GM23338 (cell line): ENCODE data around the gene SYT6. TPM values are rescaled to one million over a fixed set of nuclear protein-coding genes. Genes with fewer than 3 reads are reported as not detected.

ENCODE experiments used
- ATAC-seq: fragments of 200-7000 bp; cut with Tn5 transposase; 3 replicates; pipeline ENCODE4 v1.9.1; 2020
- DNase-seq: peaks from one replicate; pipeline ENCODE4 v3.0.0-alpha.2; 2015; ENCODE audit warnings: low spot score
- H2AFZ ChIP-seq: fragments of 200-600 bp; sonication (generic); 2 replicates; pipeline ENCODE4 v1.8.0; 2016; ENCODE audit warnings: antibody characterized with exemption, mild to moderate bottlenecking, moderate library complexity
- H3F3A ChIP-seq: fragments of 200-600 bp; sonication (generic); replicated peaks from 2 replicates; pipeline ENCODE4 v1.8.0; 2017; ENCODE audit warnings: antibody characterized with exemption, mixed run types, low read depth
- H3K27ac ChIP-seq: fragments of 200-600 bp; sonication (generic); 2 replicates; pipeline ENCODE4 v1.6.1; 2016; ENCODE audit warnings: low read depth
- H3K27me3 ChIP-seq: fragments of 200-600 bp; sonication (generic); 2 replicates; pipeline ENCODE4 v1.8.0; 2016; ENCODE audit warnings: mild to moderate bottlenecking, mixed run types, moderate library complexity; ENCODE audit not compliant: insufficient read depth
- H3K36me3 ChIP-seq: fragments of 200-600 bp; sonication (generic); 2 replicates; pipeline ENCODE4 v1.8.0; 2016; ENCODE audit warnings: mild to moderate bottlenecking; ENCODE audit not compliant: insufficient read depth
- H3K4me1 ChIP-seq: fragments of 200-600 bp; sonication (generic); 2 replicates; pipeline ENCODE4 v1.8.0; 2016; ENCODE audit warnings: mild to moderate bottlenecking, moderate library complexity; ENCODE audit not compliant: insufficient read depth
- H3K4me2 ChIP-seq: fragments of 200-600 bp; sonication (generic); 2 replicates; pipeline ENCODE4 v1.7.1; 2017; ENCODE audit warnings: mixed run types
- H3K4me3 ChIP-seq: fragments of 200-600 bp; sonication (generic); 2 replicates; pipeline ENCODE4 v1.6.1; 2016; ENCODE audit warnings: mixed run types
- H3K79me2 ChIP-seq: fragments of 200-600 bp; sonication (generic); replicated peaks from 2 replicates; pipeline ENCODE4 v1.8.0; 2017; ENCODE audit warnings: mild to moderate bottlenecking; ENCODE audit not compliant: insufficient read depth
- H3K9me2 ChIP-seq: fragments of 200-600 bp; sonication (generic); 2 replicates; pipeline ENCODE4 v1.8.0; 2017; ENCODE audit not compliant: insufficient read depth
- H4K20me1 ChIP-seq: fragments of 200-600 bp; sonication (generic); replicated peaks from 2 replicates; pipeline ENCODE4 v1.8.0; 2017; ENCODE audit warnings: mild to moderate bottlenecking; ENCODE audit not compliant: insufficient read depth
- H3K27ac Mint-ChIP-seq: 2 replicates; pipeline ENCODE4 v1.8.0; 2020; ENCODE audit warnings: inconsistent platforms, mild to moderate bottlenecking, moderate library complexity, mixed read lengths
- H3K27me3 Mint-ChIP-seq: 3 replicates; pipeline ENCODE4 v1.8.0; 2022; ENCODE audit warnings: low read depth, mild to moderate bottlenecking, moderate library complexity, mixed read lengths, inconsistent platforms; ENCODE audit not compliant: insufficient read depth, poor library complexity
- H3K36me3 Mint-ChIP-seq: 3 replicates; pipeline ENCODE4 v1.8.0; 2021; ENCODE audit warnings: low read depth, mild to moderate bottlenecking, inconsistent platforms, moderate library complexity, mixed read lengths
- H3K4me1 Mint-ChIP-seq: 3 replicates; pipeline ENCODE4 v1.8.0; 2020; ENCODE audit warnings: mild to moderate bottlenecking, inconsistent platforms, mixed read lengths
- H3K4me3 Mint-ChIP-seq: 3 replicates; pipeline ENCODE4 v1.8.0; 2021; ENCODE audit warnings: moderate library complexity, mild to moderate bottlenecking, inconsistent platforms, mixed read lengths
- H3K9me3 Mint-ChIP-seq: 3 replicates; pipeline ENCODE4 v1.8.0; 2020; ENCODE audit warnings: moderate library complexity, mild to moderate bottlenecking, inconsistent platforms, mixed read lengths
- CREB1 ChIP-seq: fragments of 250-450 bp; sonication (Bioruptor Pico); IDR thresholded peaks from 2 replicates; pipeline ENCODE4 v1.5.0; 2020; ENCODE audit warnings: low read depth, mild to moderate bottlenecking, moderate library complexity
- EZH2 ChIP-seq: fragments of 200-600 bp; sonication (generic); IDR thresholded peaks from one replicate; pipeline ENCODE4 v1.8.0; 2017; ENCODE audit warnings: antibody characterized with exemption, mild to moderate bottlenecking, low read depth; ENCODE audit not compliant: unreplicated experiment
- EZH2phosphoT487 ChIP-seq: fragments of 200-600 bp; sonication (generic); IDR thresholded peaks from one replicate; pipeline ENCODE4 v1.8.1; 2018; ENCODE audit warnings: antibody characterized with exemption; ENCODE audit not compliant: unreplicated experiment
- JUNB ChIP-seq: IDR thresholded peaks from one replicate; pipeline ENCODE4 v1.6.1; 2016; ENCODE audit warnings: antibody characterized with exemption; ENCODE audit not compliant: unreplicated experiment
- NANOG ChIP-seq: IDR thresholded peaks from 2 replicates; pipeline ENCODE4 v1.6.1; 2016; ENCODE audit warnings: antibody characterized with exemption, borderline replicate concordance
- POLR2AphosphoS5 ChIP-seq: IDR thresholded peaks from 2 replicates; pipeline ENCODE4 v1.6.1; 2016; ENCODE audit warnings: antibody characterized with exemption, low read depth
- STAT1 ChIP-seq: IDR thresholded peaks from one replicate; pipeline ENCODE4 v1.6.1; 2016; ENCODE audit warnings: antibody characterized with exemption; ENCODE audit not compliant: unreplicated experiment
- ZNF114 ChIP-seq: fragments of 250-450 bp; sonication (Bioruptor Pico); IDR thresholded peaks from 2 replicates; pipeline ENCODE4 v1.5.0; 2020; ENCODE audit warnings: mild to moderate bottlenecking, moderate library complexity
- ZNF331 ChIP-seq: fragments of 250-450 bp; sonication (Bioruptor Pico); IDR thresholded peaks from 2 replicates; pipeline ENCODE4 v1.5.0; 2020; ENCODE audit warnings: low read depth, mild to moderate bottlenecking, moderate library complexity
- polyA plus RNA-seq: library from polyadenylated mRNA; unstranded; fragments of >200 nt; fragmentation: Nextera tagmentation; extraction: Ambion mirVana; gene quantifications from 2 replicates; pipeline ENCODE4 v1.2.1, GENCODE V29; 2016
- total RNA-seq: library from RNA; depleted of rRNA; stranded (reverse); fragments of >200 nt; shearing (Covaris generic); gene quantifications from 2 replicates; pipeline ENCODE4 v1.2.3, GENCODE V29; 2014
- TF ChIP-seq, protein P1 (sequence below), 2 experiments: fragments of 200-600 bp in 1 of 2; sonication (generic) in 1 of 2; conservative IDR thresholded peaks; 2 replicates each; pipeline versions ENCODE4 v1.5.1 to v1.6.1; 2016 to 2017; ENCODE audit warnings: antibody characterized with exemption in 2 of 2, low read depth in 2 of 2, mild to moderate bottlenecking in 2 of 2, moderate library complexity in 1 of 2
- TF ChIP-seq, protein P2 (sequence below): IDR thresholded peaks from one replicate; pipeline ENCODE4 v1.6.1; 2018; ENCODE audit warnings: antibody characterized with exemption; ENCODE audit not compliant: unreplicated experiment
- TF ChIP-seq, protein P3 (sequence below): IDR thresholded peaks from 2 replicates; pipeline ENCODE4 v1.6.1; 2016; ENCODE audit warnings: antibody characterized with exemption

Gene SYT6
- total and polyA plus RNA-seq, 2 experiments from 2014 or later, result 31.2 to 42.6 TPM

DNA sequence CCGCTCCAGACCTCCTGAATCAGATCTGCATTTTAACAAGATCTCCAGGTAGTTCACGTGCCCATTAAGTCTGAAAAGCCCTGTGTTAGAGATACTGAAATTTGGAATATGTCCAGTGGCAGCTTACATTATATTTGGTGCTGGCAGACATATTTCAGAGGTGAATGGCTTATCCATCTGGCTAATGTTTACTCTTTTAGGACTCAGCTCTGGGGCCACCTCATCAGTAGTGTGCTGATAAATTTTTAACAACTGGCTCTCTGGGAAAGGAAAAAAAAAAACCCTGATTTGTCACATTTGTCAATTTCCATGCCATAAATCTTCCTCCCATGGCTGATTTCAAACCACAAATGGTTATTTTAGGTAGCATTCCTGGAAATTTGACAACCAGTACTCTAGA lies 25.3 kb upstream of the SYT6 start (continued):
- TF ChIP-seq, protein P1, sequence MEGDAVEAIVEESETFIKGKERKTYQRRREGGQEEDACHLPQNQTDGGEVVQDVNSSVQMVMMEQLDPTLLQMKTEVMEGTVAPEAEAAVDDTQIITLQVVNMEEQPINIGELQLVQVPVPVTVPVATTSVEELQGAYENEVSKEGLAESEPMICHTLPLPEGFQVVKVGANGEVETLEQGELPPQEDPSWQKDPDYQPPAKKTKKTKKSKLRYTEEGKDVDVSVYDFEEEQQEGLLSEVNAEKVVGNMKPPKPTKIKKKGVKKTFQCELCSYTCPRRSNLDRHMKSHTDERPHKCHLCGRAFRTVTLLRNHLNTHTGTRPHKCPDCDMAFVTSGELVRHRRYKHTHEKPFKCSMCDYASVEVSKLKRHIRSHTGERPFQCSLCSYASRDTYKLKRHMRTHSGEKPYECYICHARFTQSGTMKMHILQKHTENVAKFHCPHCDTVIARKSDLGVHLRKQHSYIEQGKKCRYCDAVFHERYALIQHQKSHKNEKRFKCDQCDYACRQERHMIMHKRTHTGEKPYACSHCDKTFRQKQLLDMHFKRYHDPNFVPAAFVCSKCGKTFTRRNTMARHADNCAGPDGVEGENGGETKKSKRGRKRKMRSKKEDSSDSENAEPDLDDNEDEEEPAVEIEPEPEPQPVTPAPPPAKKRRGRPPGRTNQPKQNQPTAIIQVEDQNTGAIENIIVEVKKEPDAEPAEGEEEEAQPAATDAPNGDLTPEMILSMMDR (conservative IDR thresholded peaks at IDR 0.05; ENCODE audit: low read depth in 2 of 2), result no peak
- no peak for TF ChIP-seq CREB1 (CRISPR knock-in tag)
- no peak for TF ChIP-seq EZH2phosphoT487

DNA sequence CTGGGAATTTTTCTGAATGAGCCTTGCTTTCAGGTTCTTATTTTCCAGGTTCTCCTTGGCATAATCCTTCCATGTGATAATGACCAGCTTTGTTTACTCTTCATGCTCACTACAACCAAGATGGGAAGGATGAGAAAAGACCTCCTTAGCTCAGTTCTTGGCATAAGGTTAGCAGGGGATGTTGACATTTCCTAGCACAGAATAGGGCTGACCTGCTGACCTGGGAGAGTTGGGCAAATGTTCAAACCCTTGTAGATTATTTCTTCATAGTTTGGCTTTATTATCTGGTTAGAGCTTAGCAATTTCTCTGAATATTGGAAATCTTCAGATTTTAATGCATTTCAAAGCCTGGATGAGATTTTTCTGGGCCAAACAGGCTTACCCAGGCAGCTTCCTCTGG lies 23.6 kb upstream of the SYT6 start:
- peaks cover 7% of the 10 kb centered on the region; the same call in 1 of the 2 replicates for H3K9me2 ChIP-seq
- H3F3A ChIP-seq, result no peaks in the 10 kb centered on the region
- H3K36me3 ChIP-seq, result no peaks in the 10 kb centered on the region
- H3K4me3 ChIP-seq, result no peak overlapping the region
- DNase-seq (no peak), ATAC-seq (no peak)
- no peaks in the 10 kb centered on the region for H4K20me1 ChIP-seq
- no peak overlapping the region for H3K27ac ChIP-seq
- H3K27me3 Mint-ChIP-seq, result peaks cover 2% of the 10 kb centered on the region
- H3K4me2 ChIP-seq, result no peak overlapping the region
- H3K9me3 Mint-ChIP-seq, result no peaks in the 10 kb centered on the region
- H3K36me3 Mint-ChIP-seq, result no peaks in the 10 kb centered on the region
- no peak overlapping the region for H3K4me3 Mint-ChIP-seq
- no peak overlapping the region for H3K27ac Mint-ChIP-seq
- peaks cover 2% of the 10 kb centered on the region; the same call in 1 of the 3 replicates for H3K4me1 Mint-ChIP-seq
- peaks cover 13% of the 10 kb centered on the region for H3K4me1 ChIP-seq
- H3K79me2 ChIP-seq, result no peaks in the 10 kb centered on the region
- peak overlapping the region; percentile 28; the same call in 1 of the 2 replicates for H2AFZ ChIP-seq
- H3K27me3 ChIP-seq, result no peaks in the 10 kb centered on the region
- TF ChIP-seq EZH2 (no peak), CREB1 (CRISPR knock-in tag) (no peak), NANOG (no peak), STAT1 (no peak), JUNB (no peak), EZH2phosphoT487 (no peak), ZNF114 (CRISPR knock-in tag) (no peak), POLR2AphosphoS5 (no peak), ZNF331 (CRISPR knock-in tag) (no peak)
- TF ChIP-seq, protein P2, sequence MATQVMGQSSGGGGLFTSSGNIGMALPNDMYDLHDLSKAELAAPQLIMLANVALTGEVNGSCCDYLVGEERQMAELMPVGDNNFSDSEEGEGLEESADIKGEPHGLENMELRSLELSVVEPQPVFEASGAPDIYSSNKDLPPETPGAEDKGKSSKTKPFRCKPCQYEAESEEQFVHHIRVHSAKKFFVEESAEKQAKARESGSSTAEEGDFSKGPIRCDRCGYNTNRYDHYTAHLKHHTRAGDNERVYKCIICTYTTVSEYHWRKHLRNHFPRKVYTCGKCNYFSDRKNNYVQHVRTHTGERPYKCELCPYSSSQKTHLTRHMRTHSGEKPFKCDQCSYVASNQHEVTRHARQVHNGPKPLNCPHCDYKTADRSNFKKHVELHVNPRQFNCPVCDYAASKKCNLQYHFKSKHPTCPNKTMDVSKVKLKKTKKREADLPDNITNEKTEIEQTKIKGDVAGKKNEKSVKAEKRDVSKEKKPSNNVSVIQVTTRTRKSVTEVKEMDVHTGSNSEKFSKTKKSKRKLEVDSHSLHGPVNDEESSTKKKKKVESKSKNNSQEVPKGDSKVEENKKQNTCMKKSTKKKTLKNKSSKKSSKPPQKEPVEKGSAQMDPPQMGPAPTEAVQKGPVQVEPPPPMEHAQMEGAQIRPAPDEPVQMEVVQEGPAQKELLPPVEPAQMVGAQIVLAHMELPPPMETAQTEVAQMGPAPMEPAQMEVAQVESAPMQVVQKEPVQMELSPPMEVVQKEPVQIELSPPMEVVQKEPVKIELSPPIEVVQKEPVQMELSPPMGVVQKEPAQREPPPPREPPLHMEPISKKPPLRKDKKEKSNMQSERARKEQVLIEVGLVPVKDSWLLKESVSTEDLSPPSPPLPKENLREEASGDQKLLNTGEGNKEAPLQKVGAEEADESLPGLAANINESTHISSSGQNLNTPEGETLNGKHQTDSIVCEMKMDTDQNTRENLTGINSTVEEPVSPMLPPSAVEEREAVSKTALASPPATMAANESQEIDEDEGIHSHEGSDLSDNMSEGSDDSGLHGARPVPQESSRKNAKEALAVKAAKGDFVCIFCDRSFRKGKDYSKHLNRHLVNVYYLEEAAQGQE, result no peak
- TF ChIP-seq, protein P1 (conservative IDR thresholded peaks at IDR 0.05; ENCODE audit: low read depth in 2 of 2), result no peak
- TF ChIP-seq, protein P3, sequence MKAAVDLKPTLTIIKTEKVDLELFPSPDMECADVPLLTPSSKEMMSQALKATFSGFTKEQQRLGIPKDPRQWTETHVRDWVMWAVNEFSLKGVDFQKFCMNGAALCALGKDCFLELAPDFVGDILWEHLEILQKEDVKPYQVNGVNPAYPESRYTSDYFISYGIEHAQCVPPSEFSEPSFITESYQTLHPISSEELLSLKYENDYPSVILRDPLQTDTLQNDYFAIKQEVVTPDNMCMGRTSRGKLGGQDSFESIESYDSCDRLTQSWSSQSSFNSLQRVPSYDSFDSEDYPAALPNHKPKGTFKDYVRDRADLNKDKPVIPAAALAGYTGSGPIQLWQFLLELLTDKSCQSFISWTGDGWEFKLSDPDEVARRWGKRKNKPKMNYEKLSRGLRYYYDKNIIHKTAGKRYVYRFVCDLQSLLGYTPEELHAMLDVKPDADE, result no peak
